Stimulated activated CD4-positive, alpha-beta T cell treated with anti-CD3 and anti-CD28 coated beads, Interleukin-12 subunit alpha, Interleukin-12 subunit beta, amount 100 ng/mL, for 48 hours (primary cell): ENCODE data around the gene IFITM5.

ENCODE experiments used
- DNase-seq, 3 donors: peaks; one replicate each; pipeline ENCODE4 v3.0.0-alpha.2; 2020; ENCODE audit warnings: low read depth in 2 of 3, low spot score in 1 of 3

Gene IFITM5

DNA sequence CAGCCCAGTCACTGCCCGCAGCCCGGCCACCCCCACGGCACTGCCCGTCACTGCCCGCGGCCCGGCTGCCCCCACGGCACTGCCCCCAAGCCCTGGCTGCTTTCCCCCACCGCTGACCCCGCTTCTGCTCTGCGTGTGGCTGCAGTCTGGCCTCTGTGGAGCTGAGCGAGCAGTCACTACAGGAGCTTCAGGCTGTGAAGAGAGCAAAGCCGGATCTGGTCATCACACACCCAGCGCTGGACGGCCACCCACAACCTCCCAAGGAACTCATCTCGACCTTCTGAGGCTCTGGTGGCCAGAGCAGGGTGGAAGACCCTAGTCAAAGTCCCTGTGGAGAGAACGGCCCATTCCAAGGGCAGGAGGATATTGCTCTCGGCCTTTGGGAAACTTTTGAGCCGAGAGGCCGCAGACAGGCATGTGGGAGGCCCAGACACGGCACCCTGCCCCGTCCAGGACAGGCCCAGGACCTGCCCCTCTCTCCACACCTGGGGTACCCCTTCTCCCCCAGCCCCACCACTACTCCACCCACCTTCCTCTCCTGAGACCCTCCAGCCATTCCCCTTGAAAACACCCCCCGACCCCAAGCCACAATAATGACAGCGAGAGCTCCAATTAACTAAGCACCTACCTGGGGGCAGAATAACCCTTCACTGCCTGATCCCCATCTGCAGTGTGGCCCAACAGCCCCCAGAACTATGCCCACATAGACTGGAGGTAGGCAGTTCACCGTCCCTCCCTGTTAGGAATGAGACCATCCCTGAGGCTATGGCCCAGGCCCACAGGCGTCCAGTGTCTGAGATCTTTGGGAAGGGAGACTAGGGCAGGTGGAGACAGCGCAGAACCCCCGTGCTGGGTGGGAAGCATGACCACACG, 14.1 kb downstream of the IFITM5 start:
- no peak for DNase-seq

DNA sequence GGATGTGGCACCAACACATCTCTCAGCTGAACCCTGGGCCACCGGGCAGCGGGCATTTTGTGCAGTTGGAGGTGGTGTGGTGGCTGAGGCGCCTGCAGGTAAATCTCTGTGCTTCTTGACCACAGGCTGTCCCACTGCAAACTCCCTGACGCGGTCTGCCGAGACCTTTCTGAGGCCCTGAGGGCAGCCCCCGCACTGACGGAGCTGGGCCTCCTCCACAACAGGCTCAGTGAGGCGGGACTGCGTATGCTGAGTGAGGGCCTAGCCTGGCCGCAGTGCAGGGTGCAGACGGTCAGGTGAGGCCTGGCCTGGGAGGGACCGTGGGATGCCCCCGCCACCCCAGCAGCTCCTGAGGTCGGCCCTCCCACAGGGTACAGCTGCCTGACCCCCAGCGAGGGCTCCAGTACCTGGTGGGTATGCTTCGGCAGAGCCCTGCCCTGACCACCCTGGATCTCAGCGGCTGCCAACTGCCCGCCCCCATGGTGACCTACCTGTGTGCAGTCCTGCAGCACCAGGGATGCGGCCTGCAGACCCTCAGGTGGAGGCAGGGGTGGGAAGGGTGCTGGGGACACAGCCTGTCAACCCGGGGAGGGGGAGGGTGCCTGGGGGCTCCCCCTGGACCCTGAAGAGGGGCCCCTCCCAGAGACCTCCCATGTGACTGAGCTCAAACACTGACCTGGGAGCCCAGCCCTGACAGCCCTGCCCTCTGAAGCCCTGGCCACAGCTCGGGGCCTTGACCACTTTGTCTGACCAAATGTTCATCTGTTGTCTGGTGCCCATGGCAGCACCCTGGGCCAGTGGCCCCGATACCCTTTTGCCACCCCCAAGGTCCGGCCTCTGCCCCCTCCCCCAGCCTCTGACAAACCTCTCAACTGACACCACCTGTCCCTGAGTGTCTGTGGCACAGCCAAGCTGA, 15.0 kb downstream of the IFITM5 start:
- DNase-seq: no peak

DNA sequence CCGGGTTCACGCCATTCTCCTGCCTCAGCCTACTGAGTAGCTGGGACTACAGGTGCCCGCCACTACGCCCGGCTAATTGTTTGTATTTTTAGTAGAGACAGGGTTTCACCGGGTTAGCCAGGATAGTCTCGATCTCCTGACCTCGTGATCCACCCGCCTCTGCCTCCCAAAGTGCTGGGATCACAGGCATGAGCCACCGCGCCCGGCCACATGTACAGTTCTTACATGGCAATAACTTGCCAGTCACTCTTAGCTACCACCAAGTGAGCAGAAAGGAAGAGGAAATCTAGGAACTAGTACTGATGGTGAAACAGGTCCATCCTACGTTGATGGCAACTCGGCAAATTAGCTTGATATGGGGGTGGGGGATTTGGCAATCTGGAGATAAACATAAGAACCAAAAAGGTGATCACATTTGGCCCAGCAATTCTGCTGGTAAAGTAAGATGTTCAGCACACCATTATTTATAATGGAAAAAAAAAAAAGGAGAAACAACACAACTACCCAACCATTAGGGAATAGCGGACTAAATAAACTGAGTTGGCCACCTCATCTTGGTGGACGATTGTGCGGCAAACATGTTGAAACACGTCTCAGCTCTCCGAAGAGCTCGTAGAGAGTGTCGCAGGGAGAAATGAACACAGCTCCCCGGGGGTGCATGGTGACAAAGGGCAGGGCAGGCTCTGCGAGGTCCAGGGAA, 15.8 kb downstream of the IFITM5 start:
- DNase-seq: no peak

- no peak for DNase-seq
These were observed 16.5 kb downstream of the IFITM5 start for GRCh38 chr11:282630-283360.

GRCh38 chr11:282171-282570, 17.2 kb downstream of the IFITM5 start:
- no peak for DNase-seq

- no peak for DNase-seq
These were observed 17.7 kb downstream of the IFITM5 start for GRCh38 chr11:281486-282161.

- no peak for DNase-seq
These were observed 18.4 kb downstream of the IFITM5 start for GRCh38 chr11:280706-281485.

GRCh38 chr11:279966-280705, 19.2 kb downstream of the IFITM5 start:
- no peak for DNase-seq

DNA sequence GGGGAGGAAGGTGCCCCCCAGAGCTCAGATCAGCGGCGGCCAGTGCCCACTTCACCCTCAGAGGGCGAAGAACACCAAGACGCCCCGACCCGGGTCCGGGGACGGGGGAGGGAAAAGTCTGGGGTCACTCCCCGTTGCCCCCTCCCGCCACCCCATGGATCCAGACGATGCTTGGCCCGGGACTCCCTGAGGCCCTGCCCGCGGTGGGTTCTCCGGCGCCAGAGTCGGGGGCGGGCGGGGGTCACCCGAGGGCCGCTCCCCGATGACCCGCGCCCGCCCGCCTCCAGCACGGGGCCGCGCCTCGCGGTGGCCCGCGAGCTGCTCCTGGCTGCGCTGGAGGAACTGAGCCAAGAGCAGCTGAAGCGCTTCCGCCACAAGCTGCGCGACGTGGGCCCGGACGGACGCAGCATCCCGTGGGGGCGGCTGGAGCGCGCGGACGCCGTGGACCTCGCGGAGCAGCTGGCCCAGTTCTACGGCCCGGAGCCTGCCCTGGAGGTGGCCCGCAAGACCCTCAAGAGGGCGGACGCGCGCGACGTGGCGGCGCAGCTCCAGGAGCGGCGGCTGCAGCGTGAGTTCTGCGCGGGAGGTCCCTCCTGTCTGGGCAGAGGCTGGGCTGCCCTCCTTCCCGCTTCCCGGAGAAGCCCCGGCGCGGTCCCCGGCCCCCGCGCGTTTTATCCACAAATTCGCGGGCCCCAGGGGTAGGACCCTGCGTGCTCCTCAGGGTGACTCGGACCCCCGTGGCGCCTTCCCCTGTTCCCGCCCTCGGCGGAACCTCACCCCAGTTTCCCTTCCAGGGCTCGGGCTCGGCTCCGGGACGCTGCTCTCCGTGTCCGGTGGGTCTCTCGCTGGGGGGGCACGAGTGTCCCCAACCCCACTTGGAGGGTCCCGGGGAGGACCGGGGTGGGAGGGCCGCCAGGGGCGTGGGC, 20.0 kb downstream of the IFITM5 start:
- no peak for DNase-seq

GRCh38 chr11:278001-278951, 21.1 kb downstream of the IFITM5 start, which contains the start of gene NLRP6:
TSS of gene NLRP6 (plus strand) at chr11:278407. CDS start at chr11:278570, 163 bp downstream.
- DNase-seq: no peak

DNA sequence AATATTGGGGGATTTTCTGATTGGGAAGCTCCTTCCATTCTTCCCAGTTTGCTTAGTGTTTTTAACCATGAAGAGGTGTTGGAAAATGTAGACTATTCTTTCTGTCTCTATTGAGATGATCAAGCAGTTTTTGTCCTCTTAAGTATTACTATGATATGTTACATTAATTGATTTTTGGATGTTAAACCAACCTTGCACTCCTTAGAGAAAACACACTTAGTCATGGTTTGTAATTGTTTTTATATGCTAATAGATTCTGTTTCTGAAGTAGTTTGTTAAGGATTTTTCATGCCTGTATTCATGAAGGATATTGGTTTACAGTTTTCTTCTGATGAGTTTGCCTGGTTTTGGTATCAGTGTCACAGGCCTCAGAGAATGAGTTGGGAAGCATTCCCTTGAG, 23.1 kb downstream of the IFITM5 start:
- no peak for DNase-seq

- no peak for DNase-seq
These were observed 26.5 kb downstream of the IFITM5 start for GRCh38 chr11:272931-273198.

GRCh38 chr11:272195-272930, 27.0 kb downstream of the IFITM5 start:
- DNase-seq: no peak

DNA sequence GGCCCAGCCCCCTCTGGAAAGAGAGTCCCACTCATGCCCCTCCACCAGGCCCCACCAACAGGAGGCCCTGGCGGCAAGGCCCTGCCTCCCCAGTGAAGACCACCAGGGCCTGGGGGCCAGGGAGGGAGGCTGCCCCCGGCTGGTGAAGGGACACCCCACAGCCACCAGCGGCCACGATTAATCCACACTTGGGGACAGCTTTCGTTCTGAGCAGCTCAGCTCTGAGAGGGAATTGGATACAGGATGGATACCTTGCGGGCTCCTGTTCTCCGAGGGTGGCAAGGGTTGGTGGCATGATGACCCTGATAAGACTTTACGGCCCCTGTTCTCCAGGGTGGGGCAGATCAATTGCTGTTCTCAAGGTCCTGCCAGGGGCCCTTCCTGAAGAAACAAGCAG, 28.0 kb downstream of the IFITM5 start:
- no peak for DNase-seq

DNA sequence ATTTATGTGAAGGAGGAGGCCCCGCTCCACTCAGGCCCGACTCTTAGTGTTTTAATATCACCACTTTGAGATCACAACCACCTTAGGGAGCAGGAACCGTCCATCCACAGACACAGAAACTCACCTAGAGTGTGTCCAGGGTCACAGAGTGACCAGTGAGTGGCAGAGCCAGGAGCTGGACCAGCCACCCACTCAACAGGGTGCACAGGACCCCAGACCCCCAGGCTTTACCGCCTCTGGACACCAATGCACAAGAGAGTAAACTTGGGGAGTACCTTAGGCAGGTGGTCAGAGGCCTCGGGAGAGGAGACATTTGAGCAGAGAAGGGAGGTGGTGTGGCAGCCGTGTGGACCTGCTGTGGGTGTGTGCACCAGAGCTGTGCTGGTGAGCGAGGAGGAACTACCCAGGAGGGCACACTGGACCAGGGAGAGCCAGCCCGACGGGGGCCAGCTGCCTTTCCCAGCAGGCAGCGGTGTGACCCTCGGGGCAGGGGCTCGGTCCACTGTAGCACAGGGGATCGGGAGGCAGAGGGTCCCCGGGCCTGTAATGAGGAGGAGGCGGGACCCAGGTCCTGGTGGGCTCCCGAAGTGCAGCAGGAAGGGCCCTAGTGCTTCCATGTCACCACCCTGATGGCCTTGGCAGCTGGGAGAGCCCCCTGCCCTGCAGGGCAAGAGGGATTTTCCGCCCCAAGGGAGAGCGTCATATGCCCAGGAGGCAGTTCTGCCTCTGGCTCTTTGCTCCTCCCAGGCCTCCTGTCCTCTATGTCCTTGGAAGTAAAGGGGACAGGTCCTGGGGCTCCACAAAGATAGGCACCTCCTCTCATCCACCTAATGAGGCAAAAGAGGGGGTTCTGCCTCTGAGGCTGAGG, 28.6 kb downstream of the IFITM5 start:
- DNase-seq: no peak
